Suprapubic skin (tissue), 4 donors: ENCODE data around the gene SCUBE1. TPM values are rescaled to one million over a fixed set of nuclear protein-coding genes. Genes with fewer than 3 reads are reported as not detected.

Source experiments
- DNase-seq, 2 donors: peaks; one replicate each; pipeline ENCODE4 v3.0.0-alpha.2; 2019; ENCODE audit warnings: low spot score in 2 of 2
- H3K27ac ChIP-seq: fragments of 200-600 bp; sonication (generic); one replicate; pipeline ENCODE4 v1.5.1; 2019
- H3K27me3 ChIP-seq: fragments of 200-600 bp; sonication (generic); one replicate; pipeline ENCODE4 v1.5.1; 2019
- H3K36me3 ChIP-seq: fragments of 200-600 bp; sonication (generic); one replicate; pipeline ENCODE4 v1.5.1; 2019
- H3K4me1 ChIP-seq: fragments of 200-600 bp; sonication (generic); one replicate; pipeline ENCODE4 v1.5.1; 2019
- H3K4me3 ChIP-seq: fragments of 200-600 bp; sonication (generic); one replicate; pipeline ENCODE4 v1.5.1; 2019; ENCODE audit warnings: mild to moderate bottlenecking
- H3K9me3 ChIP-seq: fragments of 200-600 bp; sonication (generic); one replicate; pipeline ENCODE4 v1.5.1; 2019
- CTCF ChIP-seq, 2 donors: fragments of 200-600 bp in 1 of 2; fragments of 450-650 bp in 1 of 2; sonication (generic) in 1 of 2; IDR thresholded peaks; one replicate each; pipeline ENCODE4 v1.5.1; 2016 to 2019; ENCODE audit warnings: antibody characterized with exemption in 2 of 2, mild to moderate bottlenecking in 1 of 2, moderate library complexity in 1 of 2
- EP300 ChIP-seq: sonication (generic); formaldehyde crosslinking; IDR thresholded peaks from one replicate; pipeline ENCODE4 v1.6.1; 2017; ENCODE audit warnings: antibody characterized with exemption
- POLR2A ChIP-seq, 2 donors: fragments of 450-650 bp; IDR thresholded peaks; one replicate each; pipeline ENCODE4 v1.6.1; 2017; ENCODE audit warnings: antibody characterized with exemption in 2 of 2, mild to moderate bottlenecking in 2 of 2, moderate library complexity in 2 of 2
- POLR2AphosphoS5 ChIP-seq, 3 donors: sonication (generic); formaldehyde crosslinking; IDR thresholded peaks; one replicate each; pipeline ENCODE4 v1.6.1; 2017; ENCODE audit warnings: antibody characterized with exemption in 3 of 3
- WGBS: methylation state at CpG from one replicate; pipeline ENCODE4 v1.1.5; 2018; 5-methylcytosine and 5-hydroxymethylcytosine counted together
- total RNA-seq, 4 donors: library from RNA; depleted of rRNA; stranded (reverse); fragments of >200 nt; gene quantifications; one replicate each; pipeline ENCODE4 v1.1.0, GENCODE V29; 2016

SCUBE1 gene
- total RNA-seq, 4 donors from 2014 or later = 0.47 to 1.1 (median 0.78) TPM

- no peak overlapping the region for H3K4me3 ChIP-seq
- peaks cover 42% of the 10 kb centered on the region for H3K27me3 ChIP-seq
- H3K27ac ChIP-seq = no peak overlapping the region
- DNase-seq = no peak
- no peak for TF ChIP-seq POLR2AphosphoS5 (IDR thresholded peaks at IDR 0.05)
- no peak for TF ChIP-seq CTCF (IDR thresholded peaks at IDR 0.05)
- TF ChIP-seq EP300 = no peak
- no peak for TF ChIP-seq POLR2A (IDR thresholded peaks at IDR 0.05)
- H3K9me3 ChIP-seq = no peaks in the 10 kb centered on the region
- peaks cover 17% of the 10 kb centered on the region for H3K4me1 ChIP-seq
- no peaks in the 10 kb centered on the region for H3K36me3 ChIP-seq
- WGBS = 75% methylated on average over 7 of the region's 9 CpGs
Measured at GRCh38 chr22:43266076-43266475, 77.1 kb downstream of the SCUBE1 start.

GRCh38 chr22:43263645-43264514 lies 79.3 kb downstream of the SCUBE1 start:
- Histone ChIP-seq H3K27me3 (peaks cover 33% of the 10 kb centered on the region), H3K27ac (no peak overlapping the region), H3K9me3 (no peaks in the 10 kb centered on the region), H3K4me3 (no peak overlapping the region), H3K4me1 (peaks cover 17% of the 10 kb centered on the region), H3K36me3 (no peaks in the 10 kb centered on the region)
- 14% methylated on average over 23 of the region's 27 CpGs for WGBS
- TF ChIP-seq EP300 (no peak), POLR2A (IDR thresholded peaks at IDR 0.05) (no peak)
- DNase-seq = peak in 1 of 2 donors; percentile 78

GRCh38 chr22:43262990-43263644 lies 80.1 kb downstream of the SCUBE1 start:
- no peak for TF ChIP-seq CTCF (IDR thresholded peaks at IDR 0.05)
- no peak for TF ChIP-seq EP300
- no peak for TF ChIP-seq POLR2AphosphoS5 (IDR thresholded peaks at IDR 0.05)
- TF ChIP-seq POLR2A (IDR thresholded peaks at IDR 0.05) = no peak
- Histone ChIP-seq H3K27ac (no peak overlapping the region), H3K36me3 (no peaks in the 10 kb centered on the region), H3K4me1 (peaks cover 17% of the 10 kb centered on the region), H3K4me3 (no peak overlapping the region), H3K9me3 (no peaks in the 10 kb centered on the region), H3K27me3 (peaks cover 27% of the 10 kb centered on the region)
- no peak for DNase-seq
- 62% methylated on average over 16 of the region's 19 CpGs for WGBS

GRCh38 chr22:43260331-43261231 lies 82.6 kb downstream of the SCUBE1 start:
- Histone ChIP-seq H3K27me3 (peaks cover 19% of the 10 kb centered on the region), H3K4me1 (peaks cover 17% of the 10 kb centered on the region), H3K4me3 (no peak overlapping the region), H3K9me3 (no peaks in the 10 kb centered on the region), H3K36me3 (no peaks in the 10 kb centered on the region), H3K27ac (no peak overlapping the region)
- no peak for DNase-seq
- WGBS = 86% methylated on average over 6 of the region's 17 CpGs
- TF ChIP-seq POLR2AphosphoS5 (IDR thresholded peaks at IDR 0.05) (no peak), CTCF (IDR thresholded peaks at IDR 0.05) (no peak), POLR2A (IDR thresholded peaks at IDR 0.05) (no peak), EP300 (no peak)

- Histone ChIP-seq H3K9me3 (no peaks in the 10 kb centered on the region), H3K27me3 (peaks cover 22% of the 10 kb centered on the region), H3K4me1 (no peaks in the 10 kb centered on the region), H3K36me3 (no peaks in the 10 kb centered on the region), H3K27ac (no peak overlapping the region), H3K4me3 (no peak overlapping the region)
- DNase-seq = no peak
- WGBS = 89% methylated on average over 11 of the region's 20 CpGs
- TF ChIP-seq POLR2A (IDR thresholded peaks at IDR 0.05) (no peak), EP300 (no peak)
Measured at GRCh38 chr22:43257961-43258360, 85.2 kb downstream of the SCUBE1 start.
